HG03025 (cell line): ENCODE measurements around the gene SLC25A34.
"Not testable (repeated sequence)": the region's sequence is repeated elsewhere in the genome, so short reads cannot be mapped to it uniquely, and the experiment has no call there.

Experiments
- ATAC-seq: cut with Tn5 transposase; IDR thresholded peaks from one replicate; pipeline ENCODE4 v1.9.1; 2021; ENCODE audit warnings: mild to moderate bottlenecking, moderate library complexity; ENCODE audit not compliant: unreplicated experiment, low FRiP score

The SLC25A34 gene

GRCh38 chr1:15736038-15736891 is at the start of gene SLC25A34:
SLC25A34 (plus strand) TSS chr1:15736258; CDS start chr1:15736486, 228 bp downstream.
- ATAC-seq = no peak

GRCh38 chr1:15687446-15687845 is 48.6 kb upstream of the SLC25A34 start:
- ATAC-seq = no peak

GRCh38 chr1:15690317-15690716 is 45.7 kb upstream of the SLC25A34 start:
- ATAC-seq = no peak

GRCh38 chr1:15691434-15692032 is 44.5 kb upstream of the SLC25A34 start:
- ATAC-seq = no peak

GRCh38 chr1:15692121-15692682 is 43.9 kb upstream of the SLC25A34 start:
- ATAC-seq = no peak

GRCh38 chr1:15693371-15693770 is 42.7 kb upstream of the SLC25A34 start:
- ATAC-seq = no peak

GRCh38 chr1:15696956-15697521 is 39.0 kb upstream of the SLC25A34 start:
- peak; percentile 59 for ATAC-seq

- ATAC-seq = no peak
Measured at GRCh38 chr1:15698201-15698600, 37.9 kb upstream of the SLC25A34 start.

- ATAC-seq = not testable (repeated sequence)
Measured at GRCh38 chr1:15699321-15699720, 36.7 kb upstream of the SLC25A34 start.

- ATAC-seq = no peak
Measured at GRCh38 chr1:15700508-15700907, 35.5 kb upstream of the SLC25A34 start.

GRCh38 chr1:15701784-15702183 is 34.3 kb upstream of the SLC25A34 start:
- no peak for ATAC-seq

GRCh38 chr1:15702722-15703550 is 33.1 kb upstream of the SLC25A34 start:
- no peak for ATAC-seq

- no peak for ATAC-seq
Measured at GRCh38 chr1:15703562-15703961, 32.5 kb upstream of the SLC25A34 start.

GRCh38 chr1:15704526-15705183 is 31.4 kb upstream of the SLC25A34 start:
- no peak for ATAC-seq

- ATAC-seq = no peak
Measured at GRCh38 chr1:15705184-15705566, 30.9 kb upstream of the SLC25A34 start.

- ATAC-seq = no peak
Measured at GRCh38 chr1:15706751-15707150, 29.3 kb upstream of the SLC25A34 start.

GRCh38 chr1:15707239-15707925 is 28.7 kb upstream of the SLC25A34 start:
- no peak for ATAC-seq

GRCh38 chr1:15708486-15709137 is 27.4 kb upstream of the SLC25A34 start:
- no peak for ATAC-seq

- no peak for ATAC-seq
Measured at GRCh38 chr1:15709226-15709625, 26.8 kb upstream of the SLC25A34 start.
